Left kidney (tissue), 2 donors: Measurements from ENCODE around the gene SCP2. TPM values are rescaled to one million over a fixed set of nuclear protein-coding genes. Genes with fewer than 3 reads are reported as not detected.
A peak's percentile ranks its signal among the peaks of the same experiment; 100 is the strongest.
"Not testable (repeated sequence)": the region's sequence is repeated elsewhere in the genome, so short reads cannot be mapped to it uniquely, and the experiment has no call there.

Experiments used
- DNase-seq: peaks from one replicate; pipeline ENCODE4 v3.0.0-alpha.2; 2013
- polyA plus RNA-seq: library from polyadenylated mRNA; unstranded; fragments of 120-200 nt; gene quantifications from one replicate; pipeline ENCODE4 v1.2.1, GENCODE V29; 2013; ENCODE audit not compliant: insufficient read length

Gene SCP2
- polyA plus RNA-seq, 1 donor = 205 TPM

- DNase-seq = no peak
These were observed 11.7 kb upstream of the SCP2 start for GRCh38 chr1:52915211-52915854.

GRCh38 chr1:52915855-52916220 lies 11.2 kb upstream of the SCP2 start:
- no peak for DNase-seq

GRCh38 chr1:52916241-52916975 lies 10.7 kb upstream of the SCP2 start:
- no peak for DNase-seq

GRCh38 chr1:52917156-52917555 lies 9.9 kb upstream of the SCP2 start:
- peak; percentile 73 for DNase-seq

- DNase-seq = no peak
These were observed 9.5 kb upstream of the SCP2 start for GRCh38 chr1:52917581-52917980.

DNA sequence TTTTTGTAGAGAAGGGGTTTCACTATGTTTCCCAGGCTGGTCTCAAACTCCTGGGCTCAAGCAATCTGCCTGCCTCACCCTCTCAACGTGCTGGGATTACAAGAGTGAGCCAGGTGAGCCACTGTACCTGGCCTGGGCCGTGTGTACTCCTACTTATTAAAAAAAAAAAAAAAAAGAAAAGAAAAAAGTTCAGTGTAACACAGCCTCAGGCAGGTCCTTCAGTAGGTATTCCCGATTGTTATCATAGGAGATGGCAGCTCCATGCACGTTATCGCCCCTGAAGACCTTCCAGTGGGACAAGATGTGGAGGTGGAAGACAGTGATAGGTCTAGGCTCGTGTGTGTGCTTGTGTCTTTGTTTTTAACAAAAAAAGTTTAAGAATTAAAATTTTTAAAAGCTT lies 8.9 kb upstream of the SCP2 start:
- DNase-seq = no peak

- no peak for DNase-seq
These were observed 7.9 kb upstream of the SCP2 start for GRCh38 chr1:52919051-52919722.

GRCh38 chr1:52919723-52920483 lies 7.2 kb upstream of the SCP2 start:
- DNase-seq = no peak

DNA sequence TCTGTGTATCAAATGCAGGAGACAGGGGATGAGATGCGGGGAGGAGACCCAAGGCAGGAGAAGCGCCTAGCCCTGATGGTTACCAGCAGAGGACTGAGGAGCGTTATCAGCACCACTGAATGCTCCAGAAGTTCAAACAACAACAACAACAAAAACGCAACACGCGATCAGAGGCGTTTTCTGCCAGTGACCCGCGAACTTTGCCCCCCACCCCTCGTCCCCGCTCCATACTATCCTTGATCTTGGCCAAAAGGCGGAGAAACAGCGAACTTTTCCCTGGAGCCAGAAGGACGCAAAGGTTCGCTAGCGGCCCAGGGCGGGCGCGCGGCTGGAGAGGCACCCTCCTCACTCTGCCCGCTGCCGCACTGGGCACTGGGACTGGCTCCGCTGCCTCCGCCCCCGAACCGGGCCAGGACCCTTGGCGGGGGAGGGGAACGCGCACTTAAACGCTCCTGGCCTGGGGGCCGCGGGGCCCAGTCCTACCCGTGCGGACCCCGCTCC lies 6.2 kb upstream of the SCP2 start:
- peak; percentile 26 for DNase-seq

DNA sequence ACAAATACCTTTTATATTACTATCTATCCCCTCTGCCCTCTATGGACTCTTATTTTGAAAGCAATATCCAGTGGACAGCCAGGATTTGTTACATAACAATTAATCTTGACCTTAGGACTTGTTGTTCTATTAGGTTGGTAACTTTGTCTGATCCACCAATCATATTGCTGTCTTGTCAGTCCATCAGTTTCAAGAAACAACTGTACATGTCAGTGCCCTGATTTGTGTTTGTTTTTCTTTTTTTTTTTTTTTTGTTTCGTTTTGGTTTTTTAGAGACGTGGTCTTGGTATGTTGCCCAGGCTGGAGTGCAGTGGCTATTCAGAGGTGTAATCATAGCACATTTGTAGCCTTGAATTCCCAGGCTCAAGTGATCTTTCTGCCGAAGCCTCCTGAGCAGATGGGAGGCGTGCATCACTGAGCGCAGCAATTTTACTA lies 1.5 kb upstream of the SCP2 start:
- no peak for DNase-seq

- peak; percentile 61 for DNase-seq
These were observed 238 bp upstream of the SCP2 start for GRCh38 chr1:52926864-52927211.

DNA sequence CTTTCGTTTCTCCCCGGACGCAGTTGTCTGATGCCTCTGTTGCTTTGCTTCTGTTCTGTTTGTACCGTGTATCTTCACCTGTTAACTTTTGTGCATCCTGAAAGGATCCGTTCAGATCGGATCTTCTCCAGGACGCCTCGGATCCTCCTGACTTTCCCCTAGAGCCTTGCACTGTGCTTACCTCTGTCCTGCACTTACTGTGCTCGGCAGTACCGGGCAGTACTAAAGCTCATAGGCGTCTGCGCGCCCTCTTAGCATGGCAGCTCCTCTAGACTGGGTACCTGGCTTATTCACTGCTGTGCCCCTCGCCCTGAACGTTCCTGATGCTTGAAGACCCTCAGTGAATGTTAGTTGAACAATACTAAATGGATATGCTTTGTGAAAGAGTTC lies 934 bp downstream of the SCP2 start:
- DNase-seq = no peak

- DNase-seq = no peak
These were observed 1.9 kb downstream of the SCP2 start for GRCh38 chr1:52929019-52929418.

GRCh38 chr1:52937433-52938182 lies 10.5 kb downstream of the SCP2 start:
- no peak for DNase-seq

DNA sequence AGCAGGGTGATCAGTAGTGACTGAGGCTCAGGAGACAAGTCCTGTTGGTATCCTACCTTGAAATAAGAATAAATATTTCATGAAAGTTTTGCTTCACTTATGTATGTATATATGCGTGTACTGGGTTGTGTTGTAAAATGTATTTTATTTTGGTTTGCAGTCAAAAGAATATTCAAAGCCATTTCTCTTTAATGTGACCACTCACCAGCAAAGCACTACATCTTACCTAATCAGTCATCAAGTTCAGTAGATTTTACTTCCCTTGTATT lies 11.0 kb downstream of the SCP2 start:
- DNase-seq = no peak

GRCh38 chr1:52943876-52944416 lies 16.9 kb downstream of the SCP2 start:
- no peak for DNase-seq

- DNase-seq = no peak
These were observed 17.5 kb downstream of the SCP2 start for GRCh38 chr1:52944566-52944965.

DNA sequence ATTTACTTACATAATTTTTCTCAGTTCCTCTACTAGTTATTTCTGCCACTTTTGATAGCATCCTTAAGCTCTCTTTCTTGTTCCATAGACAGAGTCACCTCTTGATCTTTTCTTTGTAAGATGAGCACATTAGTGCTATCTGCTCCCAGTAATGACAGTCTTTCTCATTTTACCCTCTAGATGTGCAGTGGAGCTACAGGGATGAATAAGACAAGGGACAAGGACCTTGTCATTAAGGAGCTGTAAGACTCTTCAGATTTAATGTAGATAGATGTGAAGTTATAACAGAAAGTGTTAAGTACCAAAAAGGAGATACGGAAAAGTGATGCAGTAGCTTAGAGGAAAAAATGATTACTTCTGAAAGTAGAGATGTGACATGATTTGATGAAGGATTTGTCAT lies 20.4 kb downstream of the SCP2 start:
- DNase-seq = no peak

- not testable (repeated sequence) for DNase-seq
These were observed 22.5 kb downstream of the SCP2 start for GRCh38 chr1:52949602-52950001.

DNA sequence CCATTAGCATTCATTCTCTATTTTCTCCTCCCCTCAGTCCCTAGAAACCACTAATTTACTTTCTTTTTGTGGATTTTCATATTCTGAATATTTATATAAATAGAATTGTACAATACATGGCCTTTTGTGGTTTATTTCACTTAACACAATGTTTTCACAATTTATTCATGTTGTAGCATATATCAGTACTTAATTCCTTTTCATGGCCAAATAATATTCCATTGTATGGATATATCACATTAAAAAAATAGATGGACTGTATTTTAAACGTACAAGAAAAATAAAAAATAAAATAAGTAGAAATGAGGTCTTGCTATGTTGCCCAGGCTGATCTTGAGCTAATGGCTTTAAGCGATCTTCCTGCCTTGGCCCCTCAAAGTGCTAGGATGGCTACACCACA lies 25.0 kb downstream of the SCP2 start:
- DNase-seq = no peak

GRCh38 chr1:52955129-52955970 lies 28.3 kb downstream of the SCP2 start:
- peak; percentile 72 for DNase-seq
